Upper lobe of left lung (tissue), 4 donors: ENCODE data around the gene CARS2.

ENCODE experiments used
- CTCF ChIP-seq, 6 experiments: fragments of 450-650 bp in 4 of 6; fragments of 200-600 bp in 2 of 6; sonication (generic) in 2 of 6; IDR thresholded peaks; one replicate each; pipeline ENCODE4 v1.5.1; 2016 to 2019; ENCODE audit warnings: antibody characterized with exemption in 6 of 6
- POLR2AphosphoS5 ChIP-seq, 2 donors: sonication (generic); formaldehyde crosslinking; IDR thresholded peaks; one replicate each; pipeline ENCODE4 v1.5.1; 2017; ENCODE audit warnings: antibody characterized with exemption in 2 of 2

DNA sequence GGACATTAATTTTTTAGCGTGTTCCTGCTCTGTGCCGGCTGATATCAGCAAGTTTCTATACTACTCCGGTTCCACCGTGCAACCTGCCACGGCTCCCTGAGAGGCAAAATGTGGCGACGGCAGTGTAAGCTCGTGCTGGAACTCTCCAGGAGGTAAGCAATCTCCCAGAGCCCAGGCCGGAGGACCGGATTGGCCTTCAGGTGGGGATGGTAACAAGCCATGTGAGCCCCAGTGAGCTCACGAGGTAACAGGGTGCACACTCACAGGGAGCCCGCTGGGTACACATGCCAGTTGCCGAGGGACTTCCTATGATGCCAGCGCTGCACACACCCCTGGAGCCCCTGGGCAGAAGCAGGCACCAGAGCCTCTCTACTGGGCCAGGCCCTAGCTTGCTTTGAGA is 52.1 kb downstream of the CARS2 start:
- TF ChIP-seq CTCF (IDR thresholded peaks at IDR 0.05) (no peak), POLR2AphosphoS5 (IDR thresholded peaks at IDR 0.05) (no peak)
